HG03280 (cell line): ENCODE results near the gene GNAQ.
"Not testable (repeated sequence)": the region's sequence is repeated elsewhere in the genome, so short reads cannot be mapped to it uniquely, and the experiment has no call there.

ENCODE experiments used
- ATAC-seq: cut with Tn5 transposase; IDR thresholded peaks from one replicate; pipeline ENCODE4 v1.9.1; 2021; ENCODE audit warnings: mild to moderate bottlenecking, moderate library complexity; ENCODE audit not compliant: unreplicated experiment

The GNAQ gene

GRCh38 chr9:77710965-77711648 lies 320.5 kb downstream of the GNAQ start:
- ATAC-seq: no peak

- no peak for ATAC-seq
These were observed 321.3 kb downstream of the GNAQ start for GRCh38 chr9:77710316-77710715.

GRCh38 chr9:77708064-77708815 lies 323.4 kb downstream of the GNAQ start:
- ATAC-seq: no peak

DNA sequence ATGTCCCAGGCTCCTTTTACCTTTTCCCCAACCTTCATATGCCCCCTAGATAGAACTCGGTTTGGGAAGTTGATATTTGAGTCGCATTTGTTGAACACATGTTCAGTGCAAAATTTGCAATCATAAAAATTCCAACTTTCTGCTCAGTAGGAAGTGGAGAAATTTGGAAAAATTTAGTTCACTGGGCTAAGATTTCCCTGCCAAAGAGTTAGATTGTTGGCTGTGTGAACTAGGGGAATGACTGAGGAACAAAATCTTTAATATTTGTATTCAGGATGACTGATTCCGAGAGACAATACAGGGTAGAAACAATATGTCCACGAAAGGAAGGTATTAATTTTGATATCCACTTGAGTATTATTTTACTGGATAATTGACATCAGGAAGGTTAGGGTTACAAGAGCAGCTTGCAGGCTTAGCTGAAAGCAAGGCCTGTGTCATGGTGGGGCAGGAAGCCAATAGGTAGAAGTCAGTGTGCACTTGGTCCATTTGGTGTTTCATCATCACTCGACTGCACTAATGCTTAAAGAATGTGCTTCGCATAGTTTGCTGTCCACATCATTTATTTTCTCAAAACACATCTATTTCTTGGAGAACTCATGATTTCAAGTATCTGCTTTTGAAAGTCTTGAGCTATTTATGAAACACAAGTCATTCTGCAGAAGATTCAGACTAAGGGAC lies 324.1 kb downstream of the GNAQ start:
- ATAC-seq: no peak

DNA sequence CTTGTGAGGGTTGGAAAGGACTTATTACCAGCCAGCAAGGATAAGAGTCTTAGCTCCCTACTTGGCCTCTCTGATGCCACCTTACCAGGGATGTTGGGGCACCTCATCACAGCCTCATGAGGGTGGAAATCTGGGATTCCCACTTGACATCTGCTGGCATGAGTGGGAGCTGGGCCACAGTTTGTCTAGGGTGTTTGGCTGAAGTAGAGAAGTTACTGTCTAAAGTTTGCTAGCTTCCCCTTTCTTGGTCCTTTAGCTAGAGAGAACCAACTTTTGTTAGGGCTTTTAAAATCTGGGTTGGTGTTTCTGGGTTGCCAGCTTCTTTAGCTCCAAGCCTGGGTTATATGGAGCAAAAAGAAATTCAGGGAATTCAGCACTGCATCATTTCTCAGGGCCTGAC lies 326.0 kb downstream of the GNAQ start:
- no peak for ATAC-seq

DNA sequence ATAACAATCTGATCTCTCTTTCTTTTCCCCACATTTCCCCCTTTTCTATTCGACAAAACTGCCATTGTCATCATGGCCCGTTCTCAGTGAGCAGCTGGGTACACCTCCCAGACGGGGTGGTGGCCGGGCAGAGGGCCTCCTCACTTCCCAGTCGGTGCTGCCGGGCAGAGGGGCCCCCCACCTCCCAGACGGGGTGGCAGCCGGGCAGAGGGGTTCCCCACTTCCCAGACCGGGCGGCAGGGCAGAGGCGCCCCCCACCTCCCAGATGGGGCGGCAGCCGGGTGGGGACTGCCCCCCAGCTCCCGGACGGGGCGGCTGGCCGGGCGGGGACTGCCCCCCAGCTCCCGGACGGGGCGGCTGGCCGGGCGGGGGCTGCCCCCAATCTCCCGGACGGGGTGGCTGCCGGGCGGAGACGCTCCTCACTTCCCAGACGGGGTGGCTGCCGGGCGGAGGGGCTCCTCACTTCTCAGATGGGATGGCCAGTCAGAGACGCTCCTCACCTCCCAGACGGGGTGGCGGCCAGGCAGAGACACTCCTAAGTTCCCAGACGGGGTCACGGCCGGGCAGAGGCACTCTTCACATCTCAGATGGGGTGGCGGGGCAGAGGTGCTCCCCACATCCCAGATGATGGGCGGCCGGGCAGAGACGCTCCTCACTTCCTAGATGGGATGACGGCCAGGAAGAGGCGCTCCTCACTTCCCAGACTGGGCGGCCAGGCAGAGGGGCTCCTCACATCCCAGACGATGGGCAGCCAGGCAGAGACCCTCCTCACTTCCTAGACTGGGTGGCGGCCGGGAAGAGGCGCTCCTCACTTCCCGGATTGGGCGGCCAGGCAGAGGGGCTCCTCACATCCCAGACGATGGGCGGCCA lies 328.9 kb downstream of the GNAQ start:
- ATAC-seq: not testable (repeated sequence)

- ATAC-seq: no peak
These were observed 334.2 kb downstream of the GNAQ start for GRCh38 chr9:77697238-77697984.

DNA sequence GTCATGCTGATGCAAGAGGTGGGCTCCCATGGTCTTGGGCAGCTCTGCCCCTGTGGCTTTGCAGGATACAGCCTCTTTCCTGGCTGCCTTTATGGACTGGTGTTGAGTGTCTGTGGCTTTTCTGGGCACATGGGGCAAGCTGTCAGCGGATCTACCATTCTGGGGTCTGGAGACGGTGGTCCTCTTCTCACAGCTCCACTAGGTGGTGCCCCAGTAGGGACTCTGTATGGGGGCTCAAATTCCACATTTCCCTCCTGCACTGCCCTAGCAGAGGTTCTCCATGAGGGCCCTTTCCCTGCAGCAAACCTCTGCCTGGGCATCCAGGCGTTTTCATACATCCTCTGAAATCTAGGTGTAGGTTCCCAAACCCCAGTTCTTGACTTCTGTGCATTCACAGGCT lies 340.9 kb downstream of the GNAQ start:
- ATAC-seq: not testable (repeated sequence)

GRCh38 chr9:77690119-77690518 lies 341.5 kb downstream of the GNAQ start:
- ATAC-seq: not testable (repeated sequence)

GRCh38 chr9:77687737-77688136 lies 343.9 kb downstream of the GNAQ start:
- ATAC-seq: not testable (repeated sequence)

- ATAC-seq: no peak
These were observed 351.0 kb downstream of the GNAQ start for GRCh38 chr9:77680581-77680980.

GRCh38 chr9:77679661-77680368 lies 351.8 kb downstream of the GNAQ start:
- ATAC-seq: no peak

DNA sequence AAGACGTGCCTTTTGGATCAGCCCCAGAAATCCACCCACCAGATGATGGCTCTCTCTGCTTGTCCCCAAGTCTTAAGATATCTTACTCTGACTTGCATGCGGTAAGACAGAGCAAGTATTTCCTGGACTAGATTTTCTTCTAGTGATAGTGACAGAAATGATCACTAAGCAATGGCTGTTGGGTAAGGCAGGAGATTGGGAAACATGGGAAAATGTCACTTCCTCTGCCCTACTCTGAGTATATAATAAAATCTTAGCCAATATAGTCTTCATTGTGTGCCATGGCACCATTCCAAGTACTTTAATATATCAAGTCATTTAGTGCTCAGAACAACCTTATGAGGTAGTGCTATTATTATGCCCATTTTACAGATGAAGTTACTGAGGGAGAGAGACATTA lies 352.5 kb downstream of the GNAQ start:
- ATAC-seq: no peak

DNA sequence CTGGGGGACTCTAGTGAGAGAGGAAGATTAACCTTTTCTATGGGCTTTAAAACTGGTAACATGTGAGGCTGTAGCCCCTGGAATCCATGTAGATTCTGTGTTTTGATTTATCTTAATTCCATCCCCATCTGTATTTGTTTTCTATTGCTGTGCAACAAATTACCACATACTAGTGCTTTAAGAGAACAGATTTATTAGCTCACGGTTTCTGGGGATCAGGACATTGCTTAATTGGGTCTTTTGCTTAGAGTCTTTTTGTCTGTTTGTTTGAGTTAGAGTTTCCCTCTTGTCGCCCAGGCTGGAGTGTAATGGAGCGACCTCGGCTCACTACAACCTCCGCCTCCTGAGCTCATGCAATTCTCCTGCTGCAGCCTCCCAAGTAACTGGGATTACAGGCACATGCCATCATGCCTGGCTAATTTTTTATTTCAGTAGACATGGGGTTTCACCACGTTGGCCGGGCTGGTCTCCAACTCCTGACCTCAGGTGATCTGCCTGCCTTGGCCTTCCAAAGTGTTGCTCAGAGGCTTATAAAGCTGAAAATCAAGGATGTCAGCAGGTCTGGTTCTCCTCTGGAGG lies 353.6 kb downstream of the GNAQ start:
- ATAC-seq: no peak

GRCh38 chr9:77677397-77677796 lies 354.2 kb downstream of the GNAQ start:
- ATAC-seq: no peak

DNA sequence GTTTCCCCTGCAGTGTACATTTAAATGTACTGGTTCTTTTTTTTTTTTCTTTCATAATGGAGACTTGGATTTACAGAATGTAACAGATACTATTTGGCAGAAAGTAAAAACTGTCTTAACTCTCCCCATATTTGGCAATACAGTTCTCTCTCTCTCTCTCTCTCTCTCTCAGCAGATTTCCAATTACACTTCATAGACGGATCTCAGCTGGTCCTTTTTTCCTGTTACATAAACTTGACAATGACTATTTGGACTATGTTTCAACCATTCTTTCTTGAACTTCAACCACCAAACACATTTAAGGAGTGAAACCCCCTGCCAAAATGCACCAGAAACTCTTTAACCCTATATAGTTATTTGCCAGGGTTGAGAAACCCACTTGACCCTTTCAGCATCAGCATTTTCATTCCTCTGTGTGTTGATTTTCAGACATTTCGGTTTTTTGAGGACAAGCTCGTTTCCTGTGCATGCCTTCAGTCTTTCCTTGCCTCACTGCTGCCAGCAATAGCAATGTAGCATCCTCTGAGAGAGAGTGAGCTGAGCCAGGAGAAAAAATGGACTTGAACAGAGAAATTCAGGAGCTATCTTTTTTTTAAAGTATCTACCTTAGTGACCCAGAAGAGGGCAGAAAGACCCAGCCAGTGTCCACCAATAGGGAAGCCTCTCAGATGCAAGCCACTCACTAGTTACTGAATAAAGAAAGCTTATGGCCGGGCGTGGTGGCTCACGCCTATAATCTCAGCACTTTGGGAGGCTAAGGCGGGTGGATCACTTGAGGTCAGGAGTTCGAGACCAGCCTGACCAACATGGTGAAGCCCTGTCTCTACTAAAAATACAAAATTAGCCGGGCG lies 357.4 kb downstream of the GNAQ start:
- no peak for ATAC-seq

DNA sequence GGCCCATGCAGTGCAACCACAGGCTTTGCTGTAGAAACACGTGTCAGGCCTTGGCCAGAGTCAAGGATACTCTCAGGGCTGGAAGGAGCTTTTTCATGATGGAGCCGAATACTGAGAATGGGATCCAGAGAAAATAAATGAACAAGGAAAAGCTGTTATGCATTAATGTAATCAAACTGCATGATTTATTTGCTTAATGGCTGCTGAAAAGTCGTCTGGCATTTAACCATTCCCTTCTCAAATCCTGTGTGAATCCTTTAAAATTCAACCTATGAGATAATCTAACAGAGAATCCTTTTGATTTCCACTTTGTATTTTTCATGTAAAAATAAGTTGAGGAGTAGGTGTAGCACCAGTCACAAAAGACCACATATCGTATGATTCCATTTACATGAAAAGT lies 359.4 kb downstream of the GNAQ start:
- no peak for ATAC-seq

GRCh38 chr9:77667151-77667550 lies 364.5 kb downstream of the GNAQ start:
- no peak for ATAC-seq
